Glutamatergic neuron (in vitro differentiated cells): ENCODE results near the gene ANAPC7. TPM values are rescaled to one million over a fixed set of nuclear protein-coding genes. Genes with fewer than 3 reads are reported as not detected.

Experiments used
- DNase-seq: peaks from one replicate; pipeline ENCODE4 v3.0.0; 2022
- H3K27ac Mint-ChIP-seq: one replicate; pipeline ENCODE4 v1.8.0; 2020; ENCODE audit warnings: mild to moderate bottlenecking, mixed read lengths, inconsistent platforms; ENCODE audit not compliant: unreplicated experiment
- H3K27me3 Mint-ChIP-seq: one replicate; pipeline ENCODE4 v1.8.0; 2020; ENCODE audit warnings: mild to moderate bottlenecking, moderate library complexity, mixed read lengths, inconsistent platforms; ENCODE audit not compliant: unreplicated experiment
- H3K36me3 Mint-ChIP-seq: one replicate; pipeline ENCODE4 v1.8.0; 2020; ENCODE audit warnings: mild to moderate bottlenecking, mixed read lengths, inconsistent platforms; ENCODE audit not compliant: unreplicated experiment
- H3K4me1 Mint-ChIP-seq: one replicate; pipeline ENCODE4 v1.8.0; 2020; ENCODE audit warnings: mild to moderate bottlenecking, low read depth, mixed read lengths, inconsistent platforms; ENCODE audit not compliant: unreplicated experiment
- H3K4me3 Mint-ChIP-seq: one replicate; pipeline ENCODE4 v1.8.0; 2020; ENCODE audit warnings: mild to moderate bottlenecking, mixed read lengths, inconsistent platforms; ENCODE audit not compliant: unreplicated experiment
- H3K9me3 Mint-ChIP-seq: one replicate; pipeline ENCODE4 v1.8.0; 2020; ENCODE audit warnings: mild to moderate bottlenecking, moderate library complexity, mixed read lengths, inconsistent platforms; ENCODE audit not compliant: unreplicated experiment
- total RNA-seq: library from RNA; stranded (reverse); fragmentation: NEBNext Ultra II Directional; extraction: Animal tissue kit (Norgen Biotek cat#: 25700); gene quantifications from one replicate; pipeline ENCODE4 v1.2.1, GENCODE V29; 2021; ENCODE audit not compliant: unreplicated experiment
- TF ChIP-seq, protein P1 (sequence below): fragments of 200-600 bp; sonication (generic); IDR thresholded peaks from one replicate; pipeline ENCODE4 v1.5.0; 2021; ENCODE audit not compliant: partially characterized antibody, unreplicated experiment

Gene ANAPC7
- total RNA-seq, 1 donor from 2014 or later: 93.7 TPM

DNA sequence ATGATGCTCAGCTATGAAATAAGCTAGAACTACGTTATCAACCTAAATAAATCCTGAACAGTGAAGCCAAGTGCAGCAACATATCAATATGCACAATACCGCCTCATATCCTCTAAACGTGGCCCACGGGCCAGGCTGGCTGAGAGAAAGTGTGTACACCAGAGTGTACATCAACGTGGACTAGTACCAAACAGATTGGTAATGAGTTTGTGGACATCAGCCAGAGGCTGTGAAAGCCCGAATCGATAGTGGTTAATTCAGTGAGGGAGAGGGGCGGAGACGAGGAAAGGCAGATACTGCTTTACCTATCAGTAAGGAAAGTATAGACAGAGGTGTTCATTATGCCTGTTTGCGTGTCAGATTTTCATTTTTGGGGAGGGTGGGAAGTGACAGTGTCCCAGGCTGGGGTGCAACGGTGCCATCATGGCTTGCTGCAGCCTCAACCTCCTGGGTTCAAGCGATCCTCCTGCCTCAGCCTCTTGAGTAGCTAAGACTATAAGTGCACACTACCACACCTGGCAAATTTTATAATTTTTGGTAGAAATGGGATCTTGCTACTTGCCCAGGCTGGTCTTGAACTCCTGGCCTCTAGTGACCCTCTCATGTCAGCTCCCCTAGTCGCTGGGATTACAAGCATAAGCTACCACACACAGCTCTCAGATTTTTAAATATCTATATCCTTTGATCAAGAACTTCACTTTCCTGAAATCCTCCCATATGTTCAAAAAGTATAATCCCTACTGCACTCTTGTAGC lies 50.1 kb downstream of the ANAPC7 start:
- peaks cover 13% of the 10 kb centered on the region for H3K4me1 Mint-ChIP-seq
- TF ChIP-seq, protein P1, sequence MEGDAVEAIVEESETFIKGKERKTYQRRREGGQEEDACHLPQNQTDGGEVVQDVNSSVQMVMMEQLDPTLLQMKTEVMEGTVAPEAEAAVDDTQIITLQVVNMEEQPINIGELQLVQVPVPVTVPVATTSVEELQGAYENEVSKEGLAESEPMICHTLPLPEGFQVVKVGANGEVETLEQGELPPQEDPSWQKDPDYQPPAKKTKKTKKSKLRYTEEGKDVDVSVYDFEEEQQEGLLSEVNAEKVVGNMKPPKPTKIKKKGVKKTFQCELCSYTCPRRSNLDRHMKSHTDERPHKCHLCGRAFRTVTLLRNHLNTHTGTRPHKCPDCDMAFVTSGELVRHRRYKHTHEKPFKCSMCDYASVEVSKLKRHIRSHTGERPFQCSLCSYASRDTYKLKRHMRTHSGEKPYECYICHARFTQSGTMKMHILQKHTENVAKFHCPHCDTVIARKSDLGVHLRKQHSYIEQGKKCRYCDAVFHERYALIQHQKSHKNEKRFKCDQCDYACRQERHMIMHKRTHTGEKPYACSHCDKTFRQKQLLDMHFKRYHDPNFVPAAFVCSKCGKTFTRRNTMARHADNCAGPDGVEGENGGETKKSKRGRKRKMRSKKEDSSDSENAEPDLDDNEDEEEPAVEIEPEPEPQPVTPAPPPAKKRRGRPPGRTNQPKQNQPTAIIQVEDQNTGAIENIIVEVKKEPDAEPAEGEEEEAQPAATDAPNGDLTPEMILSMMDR: no peak
- H3K36me3 Mint-ChIP-seq: peaks cover 5% of the 10 kb centered on the region
- no peak for DNase-seq
- H3K4me3 Mint-ChIP-seq: no peak overlapping the region
- H3K9me3 Mint-ChIP-seq: peaks cover 9% of the 10 kb centered on the region
- H3K27ac Mint-ChIP-seq: peak overlapping the region; percentile 13
- no peaks in the 10 kb centered on the region for H3K27me3 Mint-ChIP-seq

- TF ChIP-seq, protein P1: no peak
- Mint-ChIP-seq H3K27ac (peak overlapping the region; percentile 43), H3K4me1 (peaks cover 17% of the 10 kb centered on the region), H3K36me3 (peaks cover 9% of the 10 kb centered on the region), H3K9me3 (peaks cover 12% of the 10 kb centered on the region), H3K27me3 (peaks cover 2% of the 10 kb centered on the region), H3K4me3 (no peak overlapping the region)
- DNase-seq: no peak
Observed at GRCh38 chr12:110352401-110352800, 51.1 kb downstream of the ANAPC7 start.

GRCh38 chr12:110351119-110351518 lies 52.4 kb downstream of the ANAPC7 start:
- Mint-ChIP-seq H3K4me1 (peaks cover 21% of the 10 kb centered on the region), H3K36me3 (peaks cover 13% of the 10 kb centered on the region), H3K27ac (no peak overlapping the region)

GRCh38 chr12:110349514-110350151 lies 53.9 kb downstream of the ANAPC7 start:
- peaks cover 4% of the 10 kb centered on the region for H3K27me3 Mint-ChIP-seq

More at GRCh38 chr12:110351119-110351518, 52.4 kb downstream of the ANAPC7 start:
- TF ChIP-seq, protein P1: no peak
- no peak overlapping the region for H3K4me3 Mint-ChIP-seq
- H3K27me3 Mint-ChIP-seq: peaks cover 4% of the 10 kb centered on the region
- peaks cover 15% of the 10 kb centered on the region for H3K9me3 Mint-ChIP-seq
- no peak for DNase-seq

More at GRCh38 chr12:110349514-110350151, 53.9 kb downstream of the ANAPC7 start:
- Mint-ChIP-seq H3K9me3 (peaks cover 14% of the 10 kb centered on the region), H3K27ac (peak overlapping the region; percentile 78), H3K4me1 (peaks cover 33% of the 10 kb centered on the region), H3K4me3 (peak overlapping the region; percentile 68), H3K36me3 (peaks cover 20% of the 10 kb centered on the region)
- no peak for DNase-seq
- TF ChIP-seq, protein P1: no peak
